Gastroesophageal sphincter (tissue), 3 donors: Measurements from ENCODE around the gene ARFGEF2.

Source experiments
- POLR2A ChIP-seq, 2 donors: fragments of 450-650 bp; IDR thresholded peaks; one replicate each; pipeline ENCODE4 v1.6.1; 2017; ENCODE audit warnings: antibody characterized with exemption in 2 of 2, mild to moderate bottlenecking in 2 of 2, moderate library complexity in 1 of 2
- TF ChIP-seq, protein P1 (sequence below), 4 experiments: fragments of 200-600 bp in 2 of 4; fragments of 450-650 bp in 2 of 4; sonication (generic) in 1 of 4; IDR thresholded peaks; one replicate each; pipeline ENCODE4 v1.5.1; 2017 to 2019; ENCODE audit warnings: antibody characterized with exemption in 4 of 4, mild to moderate bottlenecking in 2 of 4, moderate library complexity in 2 of 4

DNA sequence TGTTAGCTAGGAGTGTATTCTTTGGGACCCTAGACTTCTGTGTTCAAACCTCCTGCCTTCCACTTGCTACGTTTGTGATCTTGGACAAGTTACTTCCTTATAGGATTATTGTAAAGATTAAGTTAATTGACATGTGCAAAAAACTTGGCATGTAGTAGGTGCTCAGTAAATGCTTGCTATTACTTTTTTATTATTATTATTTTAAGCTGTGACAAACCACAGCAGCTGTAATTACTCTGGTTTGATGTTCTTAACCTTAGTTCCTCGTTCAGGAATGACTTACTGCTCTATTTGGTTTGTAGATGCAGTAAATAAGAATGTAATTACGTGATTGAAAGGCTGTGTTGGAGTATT, 3.2 kb downstream of the ARFGEF2 start:
- TF ChIP-seq, protein P1, sequence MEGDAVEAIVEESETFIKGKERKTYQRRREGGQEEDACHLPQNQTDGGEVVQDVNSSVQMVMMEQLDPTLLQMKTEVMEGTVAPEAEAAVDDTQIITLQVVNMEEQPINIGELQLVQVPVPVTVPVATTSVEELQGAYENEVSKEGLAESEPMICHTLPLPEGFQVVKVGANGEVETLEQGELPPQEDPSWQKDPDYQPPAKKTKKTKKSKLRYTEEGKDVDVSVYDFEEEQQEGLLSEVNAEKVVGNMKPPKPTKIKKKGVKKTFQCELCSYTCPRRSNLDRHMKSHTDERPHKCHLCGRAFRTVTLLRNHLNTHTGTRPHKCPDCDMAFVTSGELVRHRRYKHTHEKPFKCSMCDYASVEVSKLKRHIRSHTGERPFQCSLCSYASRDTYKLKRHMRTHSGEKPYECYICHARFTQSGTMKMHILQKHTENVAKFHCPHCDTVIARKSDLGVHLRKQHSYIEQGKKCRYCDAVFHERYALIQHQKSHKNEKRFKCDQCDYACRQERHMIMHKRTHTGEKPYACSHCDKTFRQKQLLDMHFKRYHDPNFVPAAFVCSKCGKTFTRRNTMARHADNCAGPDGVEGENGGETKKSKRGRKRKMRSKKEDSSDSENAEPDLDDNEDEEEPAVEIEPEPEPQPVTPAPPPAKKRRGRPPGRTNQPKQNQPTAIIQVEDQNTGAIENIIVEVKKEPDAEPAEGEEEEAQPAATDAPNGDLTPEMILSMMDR (IDR thresholded peaks at IDR 0.05): no peak
- no peak for TF ChIP-seq POLR2A (IDR thresholded peaks at IDR 0.05)
